WTC11 (cell line): ENCODE data around the gene EXOC3L4. TPM values are rescaled to one million over a fixed set of nuclear protein-coding genes. Genes with fewer than 3 reads are reported as not detected.

Source experiments
- ATAC-seq: fragments of 200-7000 bp; cut with Tn5 transposase; 2 replicates; pipeline ENCODE4 v1.10.0; 2021; ENCODE audit warnings: mild to moderate bottlenecking, moderate library complexity
- CTCF ChIA-PET: fragments of 300-600 bp; sonication (Branson Sonifier 250); formaldehyde crosslinking; loops from one replicate; lab custom pipeline; 2021; ENCODE audit warnings: antibody characterized with exemption; lab: Charles Lee
- POLR2A ChIA-PET: fragments of 350-600 bp; sonication (Branson Sonifier 250); formaldehyde crosslinking; loops from one replicate; lab custom pipeline; 2021; ENCODE audit warnings: antibody characterized with exemption; lab: Charles Lee
- DNase-seq: peaks from one replicate; pipeline ENCODE4 v3.0.0; 2021; ENCODE audit warnings: low spot score
- H3K27ac Mint-ChIP-seq: 2 replicates; pipeline ENCODE4 v1.8.0; 2021; ENCODE audit warnings: mixed read lengths
- H3K27me3 Mint-ChIP-seq: 2 replicates; pipeline ENCODE4 v1.8.0; 2021; ENCODE audit warnings: low read depth, mild to moderate bottlenecking, moderate library complexity, mixed read lengths
- H3K36me3 Mint-ChIP-seq: 2 replicates; pipeline ENCODE4 v1.8.0; 2021; ENCODE audit warnings: mixed read lengths
- H3K4me1 Mint-ChIP-seq: 2 replicates; pipeline ENCODE4 v1.8.0; 2022; ENCODE audit warnings: mixed read lengths
- H3K4me3 Mint-ChIP-seq: 2 replicates; pipeline ENCODE4 v1.8.0; 2021; ENCODE audit warnings: mild to moderate bottlenecking, moderate library complexity, mixed read lengths
- H3K9me3 Mint-ChIP-seq: 2 replicates; pipeline ENCODE4 v1.8.0; 2021; ENCODE audit warnings: mixed read lengths
- ATF1 ChIP-seq: sonication (generic); formaldehyde crosslinking; IDR thresholded peaks from 2 replicates; pipeline ENCODE4 v1.8.1; 2023; ENCODE audit warnings: mild to moderate bottlenecking, moderate library complexity, missing genetic modification reagents
- ATF6 ChIP-seq: sonication (generic); formaldehyde crosslinking; IDR thresholded peaks from 2 replicates; pipeline ENCODE4 v1.8.1; 2023; ENCODE audit warnings: mild to moderate bottlenecking, missing genetic modification reagents
- FOXP4 ChIP-seq: sonication (generic); formaldehyde crosslinking; IDR thresholded peaks from 2 replicates; pipeline ENCODE4 v1.8.0; 2022; ENCODE audit warnings: mild to moderate bottlenecking, missing genetic modification reagents
- GABPB1 ChIP-seq: sonication (generic); formaldehyde crosslinking; IDR thresholded peaks from 2 replicates; pipeline ENCODE4 v1.8.1; 2023; ENCODE audit warnings: mild to moderate bottlenecking, missing genetic modification reagents
- NFYB ChIP-seq: sonication (generic); formaldehyde crosslinking; conservative IDR thresholded peaks from 2 replicates; pipeline ENCODE4 v1.8.0; 2022; ENCODE audit warnings: low read depth, missing genetic modification reagents
- NR3C1 ChIP-seq: sonication (generic); formaldehyde crosslinking; conservative IDR thresholded peaks from 2 replicates; pipeline ENCODE4 v1.8.1; 2023; ENCODE audit warnings: low read depth, mild to moderate bottlenecking, missing genetic modification reagents
- PRDM15 ChIP-seq: sonication (generic); formaldehyde crosslinking; IDR thresholded peaks from 2 replicates; pipeline ENCODE4 v1.8.0; 2022; ENCODE audit warnings: missing genetic modification reagents
- RORB ChIP-seq: fragments of 250-450 bp; sonication (Bioruptor Pico); IDR thresholded peaks from 2 replicates; pipeline ENCODE4 v1.9.0; 2021; ENCODE audit warnings: mild to moderate bottlenecking
- SP1 ChIP-seq: sonication (generic); formaldehyde crosslinking; conservative IDR thresholded peaks from 2 replicates; pipeline ENCODE4 v1.8.1; 2022; ENCODE audit warnings: missing genetic modification reagents
- ZNF423 ChIP-seq: fragments of 250-450 bp; sonication (Bioruptor Pico); IDR thresholded peaks from 2 replicates; pipeline ENCODE4 v2.1.2; 2022; ENCODE audit warnings: mild to moderate bottlenecking, moderate library complexity
- total RNA-seq: library from RNA; stranded (reverse); gene quantifications from 3 replicates; pipeline ENCODE4 v1.2.3, GENCODE V29; 2021
- TF ChIP-seq, protein P1 (sequence below): sonication (generic); formaldehyde crosslinking; conservative IDR thresholded peaks from 2 replicates; pipeline ENCODE4 v1.8.1; 2022; ENCODE audit warnings: mild to moderate bottlenecking, missing genetic modification reagents
- TF ChIP-seq, protein P2 (sequence below): sonication (generic); formaldehyde crosslinking; conservative IDR thresholded peaks from 2 replicates; pipeline ENCODE4 v1.8.1; 2023; ENCODE audit warnings: mild to moderate bottlenecking, low read depth, missing genetic modification reagents, moderate library complexity
- TF ChIP-seq, protein P3 (sequence below): fragments of 250-450 bp; sonication (Bioruptor Pico); IDR thresholded peaks from 2 replicates; pipeline ENCODE4 v1.9.0; 2021; ENCODE audit warnings: mild to moderate bottlenecking, borderline replicate concordance
- TF ChIP-seq, protein P4 (sequence below): sonication (generic); formaldehyde crosslinking; IDR thresholded peaks from 2 replicates; pipeline ENCODE4 v1.8.1; 2023; ENCODE audit warnings: mild to moderate bottlenecking, missing genetic modification reagents, moderate library complexity
- TF ChIP-seq, protein P5 (sequence below): sonication (generic); formaldehyde crosslinking; IDR thresholded peaks from 2 replicates; pipeline ENCODE4 v1.8.1; 2023; ENCODE audit warnings: mild to moderate bottlenecking, missing genetic modification reagents

EXOC3L4 gene
- total RNA-seq, 1 experiment from 2014 or later: 0.42 TPM

DNA sequence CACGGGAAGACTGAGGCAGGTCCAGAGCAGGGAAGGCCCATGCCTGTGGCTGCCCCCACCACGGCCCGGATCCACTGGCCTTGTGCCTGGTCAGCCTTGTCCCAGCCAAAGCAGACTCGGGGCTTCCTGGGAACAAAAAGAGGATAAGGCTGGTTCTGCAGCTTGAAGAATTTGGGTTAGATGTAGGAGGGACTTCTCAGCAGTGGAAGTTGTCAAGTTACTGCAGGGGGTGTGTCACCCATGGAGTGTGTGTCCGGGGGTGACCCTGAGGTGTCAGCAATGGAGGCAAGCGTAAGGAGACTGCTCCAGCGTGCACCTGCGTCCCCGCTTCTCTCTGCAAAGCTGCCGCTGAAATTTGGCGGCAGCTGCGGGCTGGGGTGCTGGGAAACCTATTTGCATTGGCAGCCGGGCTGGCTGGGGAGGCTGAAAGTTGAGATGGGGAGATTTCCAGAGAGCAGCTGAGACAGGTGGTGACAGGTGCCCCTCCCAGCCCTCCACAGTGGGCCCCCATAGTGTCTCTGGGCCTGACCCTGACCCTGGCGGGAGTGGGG lies 16.2 kb downstream of the EXOC3L4 start (continued):
- TF ChIP-seq, protein P1, sequence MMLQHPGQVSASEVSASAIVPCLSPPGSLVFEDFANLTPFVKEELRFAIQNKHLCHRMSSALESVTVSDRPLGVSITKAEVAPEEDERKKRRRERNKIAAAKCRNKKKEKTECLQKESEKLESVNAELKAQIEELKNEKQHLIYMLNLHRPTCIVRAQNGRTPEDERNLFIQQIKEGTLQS (CRISPR knock-in tag): no peak
- TF ChIP-seq PRDM15 (no peak), ATF1 (CRISPR knock-in tag) (no peak)

GRCh38 chr14:103111232-103111868 lies 16.8 kb downstream of the EXOC3L4 start:
- Mint-ChIP-seq H3K4me3 (0 out of 2 replicates have a peak overlapping the region, but pooled peaks have one; percentile 46), H3K9me3 (no peaks in the 10 kb centered on the region)

More at GRCh38 chr14:103111232-103111868, 16.8 kb downstream of the EXOC3L4 start:
- TF ChIP-seq, protein P2, sequence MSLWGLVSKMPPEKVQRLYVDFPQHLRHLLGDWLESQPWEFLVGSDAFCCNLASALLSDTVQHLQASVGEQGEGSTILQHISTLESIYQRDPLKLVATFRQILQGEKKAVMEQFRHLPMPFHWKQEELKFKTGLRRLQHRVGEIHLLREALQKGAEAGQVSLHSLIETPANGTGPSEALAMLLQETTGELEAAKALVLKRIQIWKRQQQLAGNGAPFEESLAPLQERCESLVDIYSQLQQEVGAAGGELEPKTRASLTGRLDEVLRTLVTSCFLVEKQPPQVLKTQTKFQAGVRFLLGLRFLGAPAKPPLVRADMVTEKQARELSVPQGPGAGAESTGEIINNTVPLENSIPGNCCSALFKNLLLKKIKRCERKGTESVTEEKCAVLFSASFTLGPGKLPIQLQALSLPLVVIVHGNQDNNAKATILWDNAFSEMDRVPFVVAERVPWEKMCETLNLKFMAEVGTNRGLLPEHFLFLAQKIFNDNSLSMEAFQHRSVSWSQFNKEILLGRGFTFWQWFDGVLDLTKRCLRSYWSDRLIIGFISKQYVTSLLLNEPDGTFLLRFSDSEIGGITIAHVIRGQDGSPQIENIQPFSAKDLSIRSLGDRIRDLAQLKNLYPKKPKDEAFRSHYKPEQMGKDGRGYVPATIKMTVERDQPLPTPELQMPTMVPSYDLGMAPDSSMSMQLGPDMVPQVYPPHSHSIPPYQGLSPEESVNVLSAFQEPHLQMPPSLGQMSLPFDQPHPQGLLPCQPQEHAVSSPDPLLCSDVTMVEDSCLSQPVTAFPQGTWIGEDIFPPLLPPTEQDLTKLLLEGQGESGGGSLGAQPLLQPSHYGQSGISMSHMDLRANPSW: no peak
- TF ChIP-seq SP1: no peak
- no peak for TF ChIP-seq NR3C1
- TF ChIP-seq, protein P3, sequence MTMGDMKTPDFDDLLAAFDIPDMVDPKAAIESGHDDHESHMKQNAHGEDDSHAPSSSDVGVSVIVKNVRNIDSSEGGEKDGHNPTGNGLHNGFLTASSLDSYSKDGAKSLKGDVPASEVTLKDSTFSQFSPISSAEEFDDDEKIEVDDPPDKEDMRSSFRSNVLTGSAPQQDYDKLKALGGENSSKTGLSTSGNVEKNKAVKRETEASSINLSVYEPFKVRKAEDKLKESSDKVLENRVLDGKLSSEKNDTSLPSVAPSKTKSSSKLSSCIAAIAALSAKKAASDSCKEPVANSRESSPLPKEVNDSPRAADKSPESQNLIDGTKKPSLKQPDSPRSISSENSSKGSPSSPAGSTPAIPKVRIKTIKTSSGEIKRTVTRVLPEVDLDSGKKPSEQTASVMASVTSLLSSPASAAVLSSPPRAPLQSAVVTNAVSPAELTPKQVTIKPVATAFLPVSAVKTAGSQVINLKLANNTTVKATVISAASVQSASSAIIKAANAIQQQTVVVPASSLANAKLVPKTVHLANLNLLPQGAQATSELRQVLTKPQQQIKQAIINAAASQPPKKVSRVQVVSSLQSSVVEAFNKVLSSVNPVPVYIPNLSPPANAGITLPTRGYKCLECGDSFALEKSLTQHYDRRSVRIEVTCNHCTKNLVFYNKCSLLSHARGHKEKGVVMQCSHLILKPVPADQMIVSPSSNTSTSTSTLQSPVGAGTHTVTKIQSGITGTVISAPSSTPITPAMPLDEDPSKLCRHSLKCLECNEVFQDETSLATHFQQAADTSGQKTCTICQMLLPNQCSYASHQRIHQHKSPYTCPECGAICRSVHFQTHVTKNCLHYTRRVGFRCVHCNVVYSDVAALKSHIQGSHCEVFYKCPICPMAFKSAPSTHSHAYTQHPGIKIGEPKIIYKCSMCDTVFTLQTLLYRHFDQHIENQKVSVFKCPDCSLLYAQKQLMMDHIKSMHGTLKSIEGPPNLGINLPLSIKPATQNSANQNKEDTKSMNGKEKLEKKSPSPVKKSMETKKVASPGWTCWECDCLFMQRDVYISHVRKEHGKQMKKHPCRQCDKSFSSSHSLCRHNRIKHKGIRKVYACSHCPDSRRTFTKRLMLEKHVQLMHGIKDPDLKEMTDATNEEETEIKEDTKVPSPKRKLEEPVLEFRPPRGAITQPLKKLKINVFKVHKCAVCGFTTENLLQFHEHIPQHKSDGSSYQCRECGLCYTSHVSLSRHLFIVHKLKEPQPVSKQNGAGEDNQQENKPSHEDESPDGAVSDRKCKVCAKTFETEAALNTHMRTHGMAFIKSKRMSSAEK (CRISPR knock-in tag): no peak
- TF ChIP-seq FOXP4: no peak
- no peak for TF ChIP-seq ZNF423 (CRISPR knock-in tag)
- TF ChIP-seq GABPB1: no peak
- TF ChIP-seq, protein P4, sequence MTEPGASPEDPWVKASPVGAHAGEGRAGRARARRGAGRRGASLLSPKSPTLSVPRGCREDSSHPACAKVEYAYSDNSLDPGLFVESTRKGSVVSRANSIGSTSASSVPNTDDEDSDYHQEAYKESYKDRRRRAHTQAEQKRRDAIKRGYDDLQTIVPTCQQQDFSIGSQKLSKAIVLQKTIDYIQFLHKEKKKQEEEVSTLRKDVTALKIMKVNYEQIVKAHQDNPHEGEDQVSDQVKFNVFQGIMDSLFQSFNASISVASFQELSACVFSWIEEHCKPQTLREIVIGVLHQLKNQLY: no peak
- no peak for TF ChIP-seq RORB
- no peak for TF ChIP-seq NFYB (CRISPR knock-in tag)
- TF ChIP-seq, protein P1 (CRISPR knock-in tag): no peak
- no peak for TF ChIP-seq ATF6 (CRISPR knock-in tag)
- TF ChIP-seq, protein P5, sequence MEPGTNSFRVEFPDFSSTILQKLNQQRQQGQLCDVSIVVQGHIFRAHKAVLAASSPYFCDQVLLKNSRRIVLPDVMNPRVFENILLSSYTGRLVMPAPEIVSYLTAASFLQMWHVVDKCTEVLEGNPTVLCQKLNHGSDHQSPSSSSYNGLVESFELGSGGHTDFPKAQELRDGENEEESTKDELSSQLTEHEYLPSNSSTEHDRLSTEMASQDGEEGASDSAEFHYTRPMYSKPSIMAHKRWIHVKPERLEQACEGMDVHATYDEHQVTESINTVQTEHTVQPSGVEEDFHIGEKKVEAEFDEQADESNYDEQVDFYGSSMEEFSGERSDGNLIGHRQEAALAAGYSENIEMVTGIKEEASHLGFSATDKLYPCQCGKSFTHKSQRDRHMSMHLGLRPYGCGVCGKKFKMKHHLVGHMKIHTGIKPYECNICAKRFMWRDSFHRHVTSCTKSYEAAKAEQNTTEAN: no peak
- POLR2A ChIA-PET: no interaction called here
- H3K4me1 Mint-ChIP-seq: peaks cover 33% of the 10 kb centered on the region
- H3K27me3 Mint-ChIP-seq: peaks cover 11% of the 10 kb centered on the region
- CTCF ChIA-PET: interaction anchor here (0.8 to 1.8 kb wide), 6 partner anchors 10 to 170 kb away, joined by 4 to 7 read pairs (median 4); partner anchors contain the start of gene TNFAIP2
- DNase-seq (no peak), ATAC-seq (no peak; the same call in 1 of the 2 replicates)
- H3K36me3 Mint-ChIP-seq: no peaks in the 10 kb centered on the region
- H3K27ac Mint-ChIP-seq: no peak overlapping the region
